K562 (cell line): ENCODE data around the gene GRXCR2. TPM values are rescaled to one million over a fixed set of nuclear protein-coding genes. Genes with fewer than 3 reads are reported as not detected.

Experiments used
- ATAC-seq: fragments of 200-7000 bp; cut with Tn5 transposase; 3 replicates; pipeline ENCODE4 v1.9.1; 2020; ENCODE audit warnings: moderate library complexity
- BruUV-seq: library from RNA; stranded (reverse); fragments of 400-500 nt; replicated peaks from 2 replicates; lab custom pipeline; 2021; lab: Mats Ljungman, UMichigan
- CTCF ChIA-PET: fragments of 300-600 bp; formaldehyde crosslinking; extraction: SDS; loops from one replicate; lab custom pipeline; 2021; ENCODE audit warnings: low intra/inter-chr PET ratio; lab: Yijun Ruan, JAX
- POLR2A ChIA-PET: fragments of 300-600, 350-650 bp; sonication (Branson Sonifier 250); formaldehyde crosslinking; extraction: SDS; loops from one replicate; lab custom pipeline; 2021; ENCODE audit warnings: antibody characterized with exemption, inconsistent platforms; lab: Yijun Ruan, JAX
- DNase-seq, 4 experiments: peaks; one replicate each; pipeline versions ENCODE4 v3.0.0 to v3.0.0-alpha.2; 2011 to 2018; ENCODE audit warnings: low spot score in 3 of 4, mixed read lengths in 3 of 4; ENCODE audit errors: extremely low read depth in 1 of 4
- FAIRE-seq: peaks from 2 replicates; lab custom pipeline; 2011; peaks lifted over from hg19 to GRCh38; lab: Jason Lieb, UNC
- H2AFZ ChIP-seq: 2 replicates; pipeline ENCODE4 v1.6.0; 2011; ENCODE audit warnings: low read depth, low read length, control low read depth, inconsistent platforms
- H3K27ac ChIP-seq: fragments of 200-600 bp; 3 replicates; pipeline ENCODE4 v1.8.0; 2011; ENCODE audit warnings: low read depth, mild to moderate bottlenecking, control low read depth, inconsistent platforms, low read length, moderate library complexity, mixed read lengths; ENCODE audit errors: extremely low read depth
- H3K27me3 ChIP-seq, 2 experiments: fragments of 300-600 bp in 1 of 2; 2 replicates in 1 of 2; 3 replicates in 1 of 2; pipeline versions ENCODE4 v1.6.0 to v1.8.0; 2011; ENCODE audit warnings: inconsistent platforms in 2 of 2, low read length in 2 of 2, mild to moderate bottlenecking in 1 of 2, mixed read lengths in 1 of 2, moderate library complexity in 1 of 2; ENCODE audit not compliant: control insufficient read depth in 2 of 2, insufficient read depth in 2 of 2
- H3K36me3 ChIP-seq: fragments of 300-600 bp; 3 replicates; pipeline ENCODE4 v1.8.0; 2011; ENCODE audit warnings: mild to moderate bottlenecking, low read length, inconsistent platforms; ENCODE audit not compliant: control insufficient read depth, insufficient read depth
- H3K4me1 ChIP-seq, 2 experiments: fragments of 200-600 bp in 1 of 2; replicated peaks in 1 of 2; 2 replicates in 1 of 2; 3 replicates in 1 of 2; pipeline versions ENCODE4 v1.5.1 to v1.8.0; 2011; ENCODE audit warnings: inconsistent platforms in 2 of 2, low read length in 2 of 2, mild to moderate bottlenecking in 1 of 2, mixed read lengths in 1 of 2, moderate library complexity in 1 of 2; ENCODE audit not compliant: control insufficient read depth in 2 of 2, insufficient read depth in 2 of 2
- H3K4me2 ChIP-seq: 2 replicates; pipeline ENCODE4 v1.6.1; 2011; ENCODE audit warnings: low read length, control low read depth, inconsistent platforms, mixed read lengths; ENCODE audit not compliant: insufficient read depth
- H3K4me3 ChIP-seq: fragments of 200-600 bp; sonication (generic), shearing (Covaris generic); 2 replicates; pipeline ENCODE4 v1.5.1; 2016; ENCODE audit warnings: control low read depth, inconsistent platforms
- H3K79me2 ChIP-seq: fragments of 200-600 bp; 3 replicates; pipeline ENCODE4 v1.8.0; 2011; ENCODE audit warnings: low read length, inconsistent platforms; ENCODE audit not compliant: control insufficient read depth, insufficient read depth
- H3K9ac ChIP-seq, 2 experiments: 2 replicates each; pipeline versions ENCODE4 v1.6.0 to v1.6.1; 2011; ENCODE audit warnings: low read depth in 2 of 2, low read length in 2 of 2, control low read depth in 1 of 2, inconsistent platforms in 1 of 2, mild to moderate bottlenecking in 1 of 2, mixed read lengths in 1 of 2; ENCODE audit not compliant: insufficient read depth in 1 of 2
- H3K9me1 ChIP-seq: one replicate; pipeline ENCODE4 v1.6.0; 2011; ENCODE audit warnings: inconsistent platforms, mild to moderate bottlenecking, low read length, moderate library complexity; ENCODE audit not compliant: control insufficient read depth, insufficient read depth
- H3K9me3 ChIP-seq: replicated peaks from 2 replicates; pipeline ENCODE4 v1.5.1; 2011; ENCODE audit warnings: low read depth, low read length, inconsistent platforms; ENCODE audit not compliant: control insufficient read depth, insufficient read depth
- H4K20me1 ChIP-seq: replicated peaks from 2 replicates; pipeline ENCODE4 v1.6.1; 2011; ENCODE audit warnings: low read length, inconsistent platforms, mixed read lengths; ENCODE audit not compliant: control insufficient read depth, insufficient read depth
- ADNP ChIP-seq: fragments of 200-800 bp; sonication (Bioruptor generic); IDR thresholded peaks from 2 replicates; pipeline ENCODE4 v1.6.1; 2016; ENCODE audit warnings: missing genetic modification characterization, missing compliant biosample characterization
- GABPB2 ChIP-seq: fragments of 250-450 bp; sonication (Bioruptor Pico); conservative IDR thresholded peaks from 2 replicates; pipeline ENCODE4 v1.5.1; 2021; ENCODE audit warnings: mild to moderate bottlenecking
- HMGN3 ChIP-seq: IDR thresholded peaks from 2 replicates; pipeline ENCODE4 v1.6.1; 2011; ENCODE audit warnings: borderline replicate concordance, low read depth, mild to moderate bottlenecking, mixed read lengths, low read length; ENCODE audit not compliant: insufficient read length; ENCODE audit errors: extremely low read depth
- HOXB6 ChIP-seq: fragments of 250-450 bp; sonication (Bioruptor Pico); IDR thresholded peaks from 2 replicates; pipeline ENCODE4 v1.5.1; 2022; ENCODE audit warnings: mild to moderate bottlenecking, borderline replicate concordance
- MXD1 ChIP-seq: fragments of 250-450 bp; sonication (Bioruptor Pico); IDR thresholded peaks from 2 replicates; pipeline ENCODE4 v1.8.0; 2021; ENCODE audit warnings: borderline replicate concordance, mild to moderate bottlenecking, moderate library complexity; ENCODE audit not compliant: poor library complexity, severe bottlenecking
- SUPT5H ChIP-seq: fragments of 450-650 bp; IDR thresholded peaks from 2 replicates; pipeline ENCODE4 v1.6.1; 2016
- TFAM ChIP-seq: fragments of 250-450 bp; sonication (Bioruptor Pico); conservative IDR thresholded peaks from 2 replicates; pipeline ENCODE4 v1.5.0; 2021; ENCODE audit warnings: mild to moderate bottlenecking, moderate library complexity
- THRAP3 ChIP-seq: fragments of 450-650 bp; IDR thresholded peaks from 2 replicates; pipeline ENCODE4 v1.6.1; 2016; ENCODE audit warnings: mild to moderate bottlenecking, inconsistent platforms, borderline replicate concordance
- ZNF239 ChIP-seq: fragments of 250-450 bp; sonication (Bioruptor Pico); IDR thresholded peaks from 2 replicates; pipeline ENCODE4 v1.4.0; 2020; ENCODE audit warnings: mild to moderate bottlenecking
- ZNF436 ChIP-seq: fragments of 250-450, 450-650 bp; sonication (Bioruptor Pico); formaldehyde crosslinking; IDR thresholded peaks from 2 replicates; pipeline ENCODE4 v1.7.0; 2020; ENCODE audit warnings: mild to moderate bottlenecking
- ZNF507 ChIP-seq: conservative IDR thresholded peaks from 2 replicates; pipeline ENCODE4 v1.6.1; 2017; ENCODE audit warnings: missing genetic modification characterization, missing compliant biosample characterization
- ZNF589 ChIP-seq: fragments of 200-800 bp; sonication (Bioruptor generic); IDR thresholded peaks from 2 replicates; pipeline ENCODE4 v1.6.1; 2016; ENCODE audit warnings: low read depth, missing genetic modification characterization, missing compliant biosample characterization
- in situ Hi-C: fragments of 300-500 bp; cut with MboI; formaldehyde crosslinking; loops from 4 replicates; pipeline ENCODE4 v1.15.0; 2018; ENCODE audit warnings: inconsistent platforms, mixed read lengths
- intact Hi-C: fragments of 100-400 bp; cut with micrococcal nuclease; formaldehyde crosslinking; loops from 2 replicates; pipeline ENCODE4 v1.14.2; 2022
- polyA plus RNA-seq, 8 experiments: library from polyadenylated mRNA; depleted of rRNA in 4 of 8; stranded (reverse) in 5 of 8; unstranded in 3 of 8; fragments of >200 nt; fragmentation: Nextera tagmentation in 2 of 8; fragmentation: Illumina TruSeq in 1 of 8; extraction: Ambion mirVana in 2 of 8; extraction: Trizol in 1 of 8; gene quantifications; 2 replicates each; pipeline versions ENCODE4 v1.2.1 to v1.2.3, GENCODE V29; 2011 to 2014; ENCODE audit warnings: inconsistent platforms in 1 of 8, missing spikeins in 1 of 8
- total RNA-seq, 7 experiments: library from RNA; depleted of rRNA in 6 of 7; stranded (reverse); fragments of >200 nt in 6 of 7; fragmentation: Illumina TruSeq in 2 of 7; extraction: Trizol in 2 of 7; gene quantifications; 2 replicates each; pipeline versions ENCODE4 v1.2.1 to v1.2.3, GENCODE V29; 2011 to 2021; ENCODE audit warnings: low replicate concordance in 1 of 7
- TF ChIP-seq, protein P1 (sequence below): fragments of 450-650 bp; IDR thresholded peaks from 2 replicates; pipeline ENCODE4 v1.6.1; 2017; ENCODE audit warnings: antibody characterized with exemption, mild to moderate bottlenecking

GRXCR2 gene
- total and polyA plus RNA-seq, 9 of the 15 experiments (the other 6 are each of a cell fraction or from before 2014, with no cell fraction given), result not detected

DNA sequence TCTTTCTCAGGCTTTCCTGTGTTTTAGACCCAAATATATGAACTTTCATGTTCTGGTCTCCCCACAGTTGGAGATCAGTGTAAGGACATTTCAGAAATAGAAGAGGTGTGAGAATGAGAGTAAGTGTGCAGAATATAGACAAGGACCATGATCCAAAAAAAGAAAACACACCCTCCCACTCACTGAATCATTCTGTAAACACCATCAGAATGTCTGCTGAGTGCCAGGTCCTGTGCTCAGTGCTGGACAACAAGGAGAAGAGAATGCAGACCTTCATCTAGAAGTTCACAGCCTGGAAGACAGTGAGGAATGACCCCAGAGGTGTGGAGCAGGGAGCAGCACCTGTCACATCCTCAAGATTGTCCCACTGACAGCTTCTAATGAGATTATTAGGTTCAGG, 44.5 kb upstream of the GRXCR2 start:
- POLR2A ChIA-PET, result no interaction called here
- CTCF ChIA-PET, result no interaction called here
- Histone ChIP-seq H3K9ac (no peak overlapping the region), H3K4me1 (no peaks in the 10 kb centered on the region), H2AFZ (no peak overlapping the region), H3K79me2 (no peaks in the 10 kb centered on the region), H3K27ac (no peak overlapping the region), H3K4me3 (no peak overlapping the region), H3K27me3 (peaks cover 13 to 21% of the 10 kb centered on the region in 2 experiments), H3K36me3 (no peaks in the 10 kb centered on the region), H3K4me2 (no peak overlapping the region), H3K9me3 (no peaks in the 10 kb centered on the region), H4K20me1 (no peaks in the 10 kb centered on the region), H3K9me1 (no peaks in the 10 kb centered on the region)
- intact Hi-C loops, result no loop called here
- FAIRE-seq (no peak), DNase-seq (no peak), ATAC-seq (no peak)
- TF ChIP-seq ZNF507 (tag), result no peak
- TF ChIP-seq, protein P1, sequence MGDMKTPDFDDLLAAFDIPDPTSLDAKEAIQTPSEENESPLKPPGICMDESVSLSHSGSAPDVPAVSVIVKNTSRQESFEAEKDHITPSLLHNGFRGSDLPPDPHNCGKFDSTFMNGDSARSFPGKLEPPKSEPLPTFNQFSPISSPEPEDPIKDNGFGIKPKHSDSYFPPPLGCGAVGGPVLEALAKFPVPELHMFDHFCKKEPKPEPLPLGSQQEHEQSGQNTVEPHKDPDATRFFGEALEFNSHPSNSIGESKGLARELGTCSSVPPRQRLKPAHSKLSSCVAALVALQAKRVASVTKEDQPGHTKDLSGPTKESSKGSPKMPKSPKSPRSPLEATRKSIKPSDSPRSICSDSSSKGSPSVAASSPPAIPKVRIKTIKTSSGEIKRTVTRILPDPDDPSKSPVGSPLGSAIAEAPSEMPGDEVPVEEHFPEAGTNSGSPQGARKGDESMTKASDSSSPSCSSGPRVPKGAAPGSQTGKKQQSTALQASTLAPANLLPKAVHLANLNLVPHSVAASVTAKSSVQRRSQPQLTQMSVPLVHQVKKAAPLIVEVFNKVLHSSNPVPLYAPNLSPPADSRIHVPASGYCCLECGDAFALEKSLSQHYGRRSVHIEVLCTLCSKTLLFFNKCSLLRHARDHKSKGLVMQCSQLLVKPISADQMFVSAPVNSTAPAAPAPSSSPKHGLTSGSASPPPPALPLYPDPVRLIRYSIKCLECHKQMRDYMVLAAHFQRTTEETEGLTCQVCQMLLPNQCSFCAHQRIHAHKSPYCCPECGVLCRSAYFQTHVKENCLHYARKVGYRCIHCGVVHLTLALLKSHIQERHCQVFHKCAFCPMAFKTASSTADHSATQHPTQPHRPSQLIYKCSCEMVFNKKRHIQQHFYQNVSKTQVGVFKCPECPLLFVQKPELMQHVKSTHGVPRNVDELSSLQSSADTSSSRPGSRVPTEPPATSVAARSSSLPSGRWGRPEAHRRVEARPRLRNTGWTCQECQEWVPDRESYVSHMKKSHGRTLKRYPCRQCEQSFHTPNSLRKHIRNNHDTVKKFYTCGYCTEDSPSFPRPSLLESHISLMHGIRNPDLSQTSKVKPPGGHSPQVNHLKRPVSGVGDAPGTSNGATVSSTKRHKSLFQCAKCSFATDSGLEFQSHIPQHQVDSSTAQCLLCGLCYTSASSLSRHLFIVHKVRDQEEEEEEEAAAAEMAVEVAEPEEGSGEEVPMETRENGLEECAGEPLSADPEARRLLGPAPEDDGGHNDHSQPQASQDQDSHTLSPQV, result no peak
- TF ChIP-seq THRAP3, result no peak
- no peak for TF ChIP-seq HOXB6
- no peak for TF ChIP-seq ZNF589 (CRISPR knock-in tag)
- no peak for TF ChIP-seq TFAM
- no peak for TF ChIP-seq ADNP (tag)
- no peak for TF ChIP-seq GABPB2 (CRISPR knock-in tag)
- TF ChIP-seq ZNF239 (CRISPR knock-in tag), result no peak
- TF ChIP-seq ZNF436, result no peak
- no peak for TF ChIP-seq HMGN3
- TF ChIP-seq MXD1 (CRISPR knock-in tag), result no peak
- TF ChIP-seq SUPT5H, result no peak
- no TSS peak for BruUV-seq
- in situ Hi-C loops, result no loop called here
